Measurements from ENCODE around the gene IRX2.

The IRX2 gene

DNA sequence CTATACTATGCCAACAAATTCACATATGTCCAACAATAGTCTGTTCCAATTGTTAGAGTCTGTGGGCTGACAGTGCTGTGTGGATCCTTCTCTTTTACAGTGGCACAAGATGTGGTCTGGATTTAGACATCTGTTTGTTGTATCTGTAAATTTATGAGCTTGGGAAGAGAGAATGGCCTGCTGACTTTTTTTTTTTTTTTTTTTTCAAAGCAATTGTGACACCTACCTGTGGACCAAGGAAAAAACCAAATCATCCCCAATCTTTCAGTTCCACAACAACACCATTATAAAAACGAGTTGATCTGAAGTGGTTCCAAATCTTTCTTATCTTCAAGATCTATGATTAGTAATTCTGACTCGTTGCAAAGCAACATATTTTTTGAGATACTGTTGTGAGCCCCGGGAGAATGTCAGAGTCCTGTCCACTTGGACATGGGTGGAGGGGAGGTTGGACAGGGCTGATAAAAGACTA lies 4.9 kb downstream of the IRX2 start:
- H3K9ac ChIP-seq: no peak overlapping the region
- no peaks in the 10 kb centered on the region for H3K79me2 ChIP-seq (ENCODE audit: insufficient read depth, low read depth)
- H2AFZ ChIP-seq (ENCODE audit: low read depth): no peak overlapping the region
- no peaks in the 10 kb centered on the region for H3K4me1 ChIP-seq (ENCODE audit: low read depth, poor library complexity, severe bottlenecking)
- H3K27me3 ChIP-seq (ENCODE audit: insufficient read depth, low read depth): no peaks in the 10 kb centered on the region
- no peak overlapping the region for H3K4me2 ChIP-seq
- no peaks in the 10 kb centered on the region for H4K20me1 ChIP-seq (ENCODE audit: insufficient read depth)
- TF ChIP-seq, protein P1, sequence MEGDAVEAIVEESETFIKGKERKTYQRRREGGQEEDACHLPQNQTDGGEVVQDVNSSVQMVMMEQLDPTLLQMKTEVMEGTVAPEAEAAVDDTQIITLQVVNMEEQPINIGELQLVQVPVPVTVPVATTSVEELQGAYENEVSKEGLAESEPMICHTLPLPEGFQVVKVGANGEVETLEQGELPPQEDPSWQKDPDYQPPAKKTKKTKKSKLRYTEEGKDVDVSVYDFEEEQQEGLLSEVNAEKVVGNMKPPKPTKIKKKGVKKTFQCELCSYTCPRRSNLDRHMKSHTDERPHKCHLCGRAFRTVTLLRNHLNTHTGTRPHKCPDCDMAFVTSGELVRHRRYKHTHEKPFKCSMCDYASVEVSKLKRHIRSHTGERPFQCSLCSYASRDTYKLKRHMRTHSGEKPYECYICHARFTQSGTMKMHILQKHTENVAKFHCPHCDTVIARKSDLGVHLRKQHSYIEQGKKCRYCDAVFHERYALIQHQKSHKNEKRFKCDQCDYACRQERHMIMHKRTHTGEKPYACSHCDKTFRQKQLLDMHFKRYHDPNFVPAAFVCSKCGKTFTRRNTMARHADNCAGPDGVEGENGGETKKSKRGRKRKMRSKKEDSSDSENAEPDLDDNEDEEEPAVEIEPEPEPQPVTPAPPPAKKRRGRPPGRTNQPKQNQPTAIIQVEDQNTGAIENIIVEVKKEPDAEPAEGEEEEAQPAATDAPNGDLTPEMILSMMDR (conservative IDR thresholded peaks at IDR 0.05; ENCODE audit: low read depth, low read length): no peak
- no peak overlapping the region for H3K4me3 ChIP-seq (IDR thresholded peaks at IDR 0.05; ENCODE audit: insufficient read depth, low read depth, low read length)
- no peak overlapping the region for H3K27ac ChIP-seq
- no peaks in the 10 kb centered on the region for H3K36me3 ChIP-seq (ENCODE audit: insufficient read depth)

DNA sequence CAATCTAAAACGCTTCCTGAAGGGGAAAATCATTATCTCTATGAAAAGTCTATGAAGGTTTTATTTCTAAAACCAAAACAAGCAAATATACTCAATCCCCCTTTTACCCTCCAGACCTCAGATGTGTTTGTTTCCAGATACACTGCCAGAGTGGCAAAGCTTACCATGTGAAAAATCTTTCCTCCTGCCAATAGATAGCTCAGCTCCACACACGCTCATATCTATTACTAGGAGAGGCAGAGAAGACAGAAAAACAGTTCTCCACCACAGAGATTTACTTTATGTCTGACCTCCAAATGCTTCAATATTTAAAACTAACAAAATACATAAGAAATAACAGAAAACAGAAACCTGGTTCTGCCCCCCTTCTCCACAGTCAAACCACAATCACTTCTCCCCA lies 7.0 kb downstream of the IRX2 start:
- Histone ChIP-seq H3K27ac (no peak overlapping the region), H3K27me3 (ENCODE audit: insufficient read depth, low read depth) (no peaks in the 10 kb centered on the region), H3K79me2 (ENCODE audit: insufficient read depth, low read depth) (no peaks in the 10 kb centered on the region), H3K4me3 (IDR thresholded peaks at IDR 0.05; ENCODE audit: insufficient read depth, low read depth, low read length) (no peak overlapping the region), H3K4me2 (no peak overlapping the region), H3K9ac (no peak overlapping the region), H4K20me1 (ENCODE audit: insufficient read depth) (no peaks in the 10 kb centered on the region), H3K4me1 (ENCODE audit: low read depth, poor library complexity, severe bottlenecking) (no peaks in the 10 kb centered on the region), H3K36me3 (ENCODE audit: insufficient read depth) (no peaks in the 10 kb centered on the region), H2AFZ (ENCODE audit: low read depth) (no peak overlapping the region)
- TF ChIP-seq, protein P1 (conservative IDR thresholded peaks at IDR 0.05; ENCODE audit: low read depth, low read length): no peak

DNA sequence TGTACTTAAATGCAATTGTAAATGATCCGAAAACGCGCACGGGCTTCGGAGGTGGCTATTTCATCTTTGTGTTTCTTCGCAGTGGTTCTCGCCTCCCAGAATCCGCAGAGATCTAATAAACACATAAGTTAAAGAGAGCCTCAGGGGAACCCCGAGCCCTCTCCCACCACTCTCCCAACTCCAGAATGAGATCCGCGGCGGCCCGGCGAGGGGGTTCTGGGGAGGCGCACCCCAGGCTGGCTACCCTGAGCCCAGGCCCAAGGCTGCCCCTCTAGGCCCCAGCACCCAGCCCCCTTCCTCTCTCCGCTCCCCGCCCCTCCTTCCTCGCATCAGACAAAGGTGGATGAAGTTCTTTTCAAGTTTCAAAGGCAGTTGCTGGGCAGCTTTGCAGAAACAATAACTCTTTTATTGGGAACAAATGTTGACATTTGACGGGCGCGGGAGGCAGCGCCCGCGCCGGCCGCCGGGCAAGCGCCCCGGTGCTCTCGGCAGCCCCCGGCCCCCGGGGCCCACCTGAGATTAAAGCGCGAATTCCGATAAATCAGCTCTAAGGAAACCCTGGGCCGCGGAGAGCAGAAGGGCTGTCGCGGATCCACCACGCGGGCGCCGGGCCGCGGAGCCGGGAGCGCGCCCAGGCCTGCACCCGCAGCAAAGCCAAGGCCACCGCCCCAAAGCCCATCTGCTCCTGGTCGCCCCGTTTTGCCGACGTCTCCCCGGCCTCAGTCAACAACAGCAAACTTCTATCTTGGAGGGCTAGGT lies 8.4 kb downstream of the IRX2 start:
- H3K4me3 ChIP-seq (IDR thresholded peaks at IDR 0.05; ENCODE audit: insufficient read depth, low read depth, low read length): no peak overlapping the region
- no peaks in the 10 kb centered on the region for H3K4me1 ChIP-seq (ENCODE audit: low read depth, poor library complexity, severe bottlenecking)
- TF ChIP-seq, protein P1 (conservative IDR thresholded peaks at IDR 0.05; ENCODE audit: low read depth, low read length): no peak
- H3K79me2 ChIP-seq (ENCODE audit: insufficient read depth, low read depth): no peaks in the 10 kb centered on the region
- no peaks in the 10 kb centered on the region for H3K27me3 ChIP-seq (ENCODE audit: insufficient read depth, low read depth)
- H3K36me3 ChIP-seq (ENCODE audit: insufficient read depth): no peaks in the 10 kb centered on the region
- H2AFZ ChIP-seq (ENCODE audit: low read depth): no peak overlapping the region
- H3K4me2 ChIP-seq: no peak overlapping the region
- H4K20me1 ChIP-seq (ENCODE audit: insufficient read depth): no peaks in the 10 kb centered on the region
- no peak overlapping the region for H3K27ac ChIP-seq
- H3K9ac ChIP-seq: no peak overlapping the region

DNA sequence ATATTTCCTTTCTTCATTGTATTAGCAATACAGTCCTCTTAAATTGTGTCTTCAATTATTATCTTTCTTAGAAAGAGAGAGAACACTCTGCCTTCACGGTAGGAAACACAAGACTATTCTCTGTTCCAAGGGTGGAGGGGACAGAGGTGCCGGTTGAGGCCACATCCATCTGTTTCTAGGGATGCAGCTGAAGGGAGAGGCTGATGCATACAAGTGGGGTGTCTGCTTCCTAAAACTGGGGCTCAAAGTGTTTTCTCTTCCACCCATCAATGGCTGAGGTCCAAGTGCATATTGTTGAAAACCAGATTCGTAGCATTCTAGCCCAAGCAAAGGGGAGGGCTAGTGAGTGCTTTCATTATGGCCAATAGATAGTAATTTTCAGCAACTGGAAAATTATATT lies 9.5 kb downstream of the IRX2 start:
- H3K4me2 ChIP-seq: no peak overlapping the region
- H3K4me3 ChIP-seq (IDR thresholded peaks at IDR 0.05; ENCODE audit: insufficient read depth, low read depth, low read length): no peak overlapping the region
- TF ChIP-seq, protein P1 (conservative IDR thresholded peaks at IDR 0.05; ENCODE audit: low read depth, low read length): no peak

More for the DNA sequence above, 9.5 kb downstream of the IRX2 start:
- no peaks in the 10 kb centered on the region for H3K4me1 ChIP-seq (ENCODE audit: low read depth, poor library complexity, severe bottlenecking)
- H2AFZ ChIP-seq (ENCODE audit: low read depth): no peak overlapping the region
- no peak overlapping the region for H3K27ac ChIP-seq
- H3K9ac ChIP-seq: no peak overlapping the region
- H3K36me3 ChIP-seq (ENCODE audit: insufficient read depth): no peaks in the 10 kb centered on the region
- H3K27me3 ChIP-seq (ENCODE audit: insufficient read depth, low read depth): no peaks in the 10 kb centered on the region
- no peaks in the 10 kb centered on the region for H3K79me2 ChIP-seq (ENCODE audit: insufficient read depth, low read depth)
- H4K20me1 ChIP-seq (ENCODE audit: insufficient read depth): no peaks in the 10 kb centered on the region

Data from KMS-11 (cell line).